Coronary artery (tissue), 2 donors: ENCODE data around the gene NTM.

Experiments used
- DNase-seq: peaks from one replicate; pipeline ENCODE4 v3.0.0-alpha.2; 2017; ENCODE audit warnings: low spot score
- H3K27ac ChIP-seq, 2 donors: fragments of 200-600 bp; sonication (generic); one replicate each; pipeline ENCODE4 v1.5.1; 2016 to 2019
- H3K4me3 ChIP-seq: fragments of 200-600 bp; sonication (generic); 2 replicates; pipeline ENCODE4 v1.5.1; 2016; ENCODE audit warnings: mild to moderate bottlenecking, moderate library complexity
- TF ChIP-seq, protein P1 (sequence below): fragments of 200-600 bp; sonication (generic); IDR thresholded peaks from one replicate; pipeline ENCODE4 v1.5.1; 2019; ENCODE audit warnings: antibody characterized with exemption

NTM gene

DNA sequence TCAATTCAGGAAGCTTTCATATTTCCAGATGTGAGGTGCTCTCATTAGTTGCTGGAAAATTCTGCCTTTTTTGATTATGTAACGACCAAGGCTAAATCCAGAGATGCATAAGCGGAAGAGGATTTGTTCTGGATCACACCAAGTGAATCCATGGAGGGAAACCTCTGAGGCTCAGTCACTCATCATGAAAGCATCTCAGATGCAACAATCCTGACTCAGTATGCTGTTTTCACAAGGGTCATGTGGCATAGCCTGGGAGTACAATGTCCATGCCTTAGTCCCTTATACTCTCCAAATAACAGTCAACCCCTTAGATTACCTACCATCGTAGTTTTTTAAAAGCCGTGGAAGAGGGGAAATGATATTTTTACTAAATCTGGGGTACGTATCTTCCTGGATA is 445.6 kb downstream of the NTM start:
- Histone ChIP-seq H3K4me3 (no peak overlapping the region), H3K27ac (no peak overlapping the region)
- DNase-seq: no peak
- TF ChIP-seq, protein P1, sequence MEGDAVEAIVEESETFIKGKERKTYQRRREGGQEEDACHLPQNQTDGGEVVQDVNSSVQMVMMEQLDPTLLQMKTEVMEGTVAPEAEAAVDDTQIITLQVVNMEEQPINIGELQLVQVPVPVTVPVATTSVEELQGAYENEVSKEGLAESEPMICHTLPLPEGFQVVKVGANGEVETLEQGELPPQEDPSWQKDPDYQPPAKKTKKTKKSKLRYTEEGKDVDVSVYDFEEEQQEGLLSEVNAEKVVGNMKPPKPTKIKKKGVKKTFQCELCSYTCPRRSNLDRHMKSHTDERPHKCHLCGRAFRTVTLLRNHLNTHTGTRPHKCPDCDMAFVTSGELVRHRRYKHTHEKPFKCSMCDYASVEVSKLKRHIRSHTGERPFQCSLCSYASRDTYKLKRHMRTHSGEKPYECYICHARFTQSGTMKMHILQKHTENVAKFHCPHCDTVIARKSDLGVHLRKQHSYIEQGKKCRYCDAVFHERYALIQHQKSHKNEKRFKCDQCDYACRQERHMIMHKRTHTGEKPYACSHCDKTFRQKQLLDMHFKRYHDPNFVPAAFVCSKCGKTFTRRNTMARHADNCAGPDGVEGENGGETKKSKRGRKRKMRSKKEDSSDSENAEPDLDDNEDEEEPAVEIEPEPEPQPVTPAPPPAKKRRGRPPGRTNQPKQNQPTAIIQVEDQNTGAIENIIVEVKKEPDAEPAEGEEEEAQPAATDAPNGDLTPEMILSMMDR: no peak

DNA sequence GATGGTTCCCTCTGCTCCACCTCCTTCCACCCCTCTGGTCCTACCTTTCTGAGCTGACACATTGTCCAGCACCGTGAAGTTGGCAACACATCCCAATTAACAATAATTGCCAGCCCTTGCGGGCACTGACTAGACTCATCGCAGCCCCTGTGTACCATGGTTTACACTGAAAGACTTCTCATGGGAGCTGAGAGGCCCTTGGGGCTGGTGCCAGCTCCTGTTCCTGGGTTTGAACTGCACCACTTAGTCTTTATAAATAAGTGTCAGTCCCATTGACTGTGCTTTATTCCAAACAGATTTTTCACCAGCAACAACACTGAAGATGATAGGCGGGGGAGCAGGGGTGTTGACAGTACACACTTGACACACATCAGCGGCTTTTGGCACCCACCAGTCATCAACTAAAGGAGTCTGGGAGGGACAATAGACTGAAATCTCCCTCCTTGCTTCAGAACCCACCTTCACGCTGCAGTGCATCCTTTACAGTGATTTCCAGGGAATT is 447.3 kb downstream of the NTM start:
- TF ChIP-seq, protein P1: no peak
- H3K4me3 ChIP-seq: no peak overlapping the region
- H3K27ac ChIP-seq: no peak overlapping the region
- DNase-seq: no peak

DNA sequence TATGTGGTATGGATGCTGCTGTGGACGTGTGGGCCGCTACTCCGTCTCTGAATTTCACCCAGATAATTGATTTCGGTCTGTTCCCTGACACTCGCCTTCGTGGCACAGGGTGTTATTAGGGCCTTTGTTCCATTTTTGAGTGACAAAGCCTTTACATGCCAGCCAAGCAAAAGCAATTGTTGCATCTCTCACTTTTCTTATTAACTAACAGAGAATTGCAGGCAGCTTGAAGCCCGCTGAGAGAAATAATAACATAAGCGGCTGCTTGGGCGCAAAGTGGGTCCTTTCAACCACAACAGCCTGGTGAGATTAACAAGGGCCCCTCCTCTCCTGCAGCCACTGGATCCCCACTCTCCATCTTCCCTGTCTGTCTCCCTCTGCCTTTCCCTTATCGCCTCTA is 449.4 kb downstream of the NTM start:
- TF ChIP-seq, protein P1: no peak
- no peak overlapping the region for H3K4me3 ChIP-seq
- DNase-seq: no peak
- no peak overlapping the region for H3K27ac ChIP-seq

DNA sequence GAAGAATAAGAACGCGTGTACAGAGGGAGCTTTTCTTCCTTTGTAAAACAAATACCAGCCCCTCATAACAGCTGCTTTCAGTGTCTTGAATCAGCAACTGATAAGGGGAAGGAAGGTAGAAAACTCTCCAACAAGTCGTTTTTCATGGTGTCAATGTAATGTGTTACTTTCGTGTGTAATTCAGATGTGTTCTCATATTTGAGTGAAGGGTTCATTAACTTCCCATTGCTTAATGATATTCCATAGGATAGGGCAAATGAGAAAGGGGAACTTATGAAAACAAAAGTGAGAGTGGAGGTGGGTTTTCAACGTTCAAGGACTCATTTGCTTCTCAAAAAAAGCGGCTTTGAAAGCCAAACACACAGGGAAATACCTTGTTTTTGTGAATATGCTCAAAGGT is 452.1 kb downstream of the NTM start:
- DNase-seq: no peak
- H3K4me3 ChIP-seq: no peak overlapping the region
- TF ChIP-seq, protein P1: no peak
- H3K27ac ChIP-seq: no peak overlapping the region

DNA sequence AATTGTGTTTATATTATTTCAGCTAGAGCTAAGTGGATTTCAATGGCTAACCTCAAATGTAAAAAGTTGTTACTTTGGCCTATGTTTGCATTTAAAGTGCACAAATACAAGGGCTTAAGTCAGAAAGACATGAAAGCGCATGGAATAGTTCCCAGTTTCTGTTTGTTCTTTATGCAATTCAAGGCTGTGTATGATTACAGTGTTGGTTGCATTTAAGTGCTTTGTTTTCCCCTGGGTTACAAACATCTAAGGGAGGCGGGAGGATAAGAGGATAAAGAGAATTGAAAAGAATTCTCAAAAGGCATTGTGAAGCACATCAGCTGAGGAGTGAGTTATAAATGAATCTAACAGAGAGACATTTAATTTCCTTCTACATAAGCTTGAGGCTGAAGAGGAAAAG is 453.4 kb downstream of the NTM start:
- TF ChIP-seq, protein P1: no peak
- DNase-seq: no peak
- Histone ChIP-seq H3K27ac (no peak overlapping the region), H3K4me3 (no peak overlapping the region)

DNA sequence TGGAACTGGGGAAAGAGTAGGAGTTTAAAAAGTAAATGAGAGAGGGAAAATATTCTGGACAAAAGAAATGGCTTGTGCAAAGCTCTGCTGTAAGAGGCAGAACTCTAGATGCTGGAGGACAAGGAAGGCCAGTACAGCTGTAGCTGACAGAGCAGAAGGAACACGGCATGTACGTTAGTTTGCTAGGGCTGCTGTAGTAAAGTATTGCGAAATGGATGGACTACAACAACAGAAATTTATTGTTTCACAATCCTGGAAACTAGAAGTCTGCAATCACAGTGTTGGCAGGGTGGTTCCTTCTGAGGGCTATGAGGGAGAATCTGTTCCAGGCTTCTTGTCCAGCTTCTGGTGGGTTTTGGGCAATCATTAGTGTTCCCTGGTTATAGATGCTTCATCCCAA is 454.4 kb downstream of the NTM start:
- H3K27ac ChIP-seq: no peak overlapping the region
- no peak for DNase-seq
- TF ChIP-seq, protein P1: no peak

DNA sequence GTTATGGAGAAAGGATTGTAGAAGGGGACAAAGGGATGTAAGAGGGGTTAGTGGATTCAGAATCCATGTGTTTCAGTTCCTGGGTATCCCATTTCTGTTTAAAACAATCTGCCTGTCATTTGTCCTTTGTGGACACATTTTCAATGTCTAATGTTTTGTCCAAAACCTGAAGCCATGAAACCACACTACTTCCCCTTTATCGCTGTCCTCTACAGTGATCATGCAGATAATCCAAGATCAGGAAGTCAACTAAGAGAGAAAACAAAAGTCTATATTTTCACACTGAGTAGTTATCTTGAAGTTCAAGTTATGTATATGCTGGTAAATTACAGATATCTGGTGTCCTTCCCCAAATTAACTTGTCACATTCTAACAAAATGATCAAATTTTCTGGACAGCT is 457.0 kb downstream of the NTM start:
- Histone ChIP-seq H3K4me3 (no peak overlapping the region), H3K27ac (no peak overlapping the region)
- TF ChIP-seq, protein P1: no peak
- no peak for DNase-seq

More for the DNA sequence above, 454.4 kb downstream of the NTM start:
- H3K4me3 ChIP-seq: no peak overlapping the region
